Measurements from ENCODE around the gene B3GNT7. TPM values are rescaled to one million over a fixed set of nuclear protein-coding genes. Genes with fewer than 3 reads are reported as not detected.

Gene B3GNT7
- total RNA-seq, 2 experiments from 2014 or later = 0.38 to 0.89 TPM

GRCh38 chr2:231382116-231382515 lies 13.4 kb upstream of the B3GNT7 start:
- Histone ChIP-seq H3K36me3 (ENCODE audit: insufficient read depth, low read length) (no peaks in the 10 kb centered on the region), H3K9me3 (ENCODE audit: control insufficient read depth in 1 of 2, insufficient read depth in 1 of 2, low read length in 2 of 2) (peaks cover 3 to 31% of the 10 kb centered on the region in 2 experiments), H3K4me1 (ENCODE audit: insufficient read depth, low read length) (no peaks in the 10 kb centered on the region), H3K27me3 (ENCODE audit: control insufficient read depth in 1 of 2, insufficient read depth in 2 of 2, low read length in 2 of 2) (no peaks in the 10 kb centered on the region), H3K4me3 (ENCODE audit: low read length) (no peak overlapping the region), H3K27ac (ENCODE audit: low read depth in 1 of 2, low read length in 2 of 2) (no peak overlapping the region)
- CTCF ChIA-PET = no interaction called here
- Mint-ChIP-seq H3K27me3 (peaks cover 1% of the 10 kb centered on the region), H3K36me3 (ENCODE audit: low read depth) (no peaks in the 10 kb centered on the region), H3K4me3 (no peak overlapping the region), H3K9me3 (peaks cover 7% of the 10 kb centered on the region), H3K27ac (no peak overlapping the region), H3K4me1 (ENCODE audit: low read depth) (no peaks in the 10 kb centered on the region)
- TF ChIP-seq CTCF (IDR thresholded peaks at IDR 0.05) = no peak
- intact Hi-C loops (cut with DNase I, micrococcal nuclease) = no loop called here
- POLR2A ChIA-PET = no interaction called here
- DNase-seq (no peak), ATAC-seq (ENCODE audit: poor library complexity) (no peak)

GRCh38 chr2:231383416-231384108 lies 11.9 kb upstream of the B3GNT7 start:
- Mint-ChIP-seq H3K36me3 (ENCODE audit: low read depth) (no peaks in the 10 kb centered on the region), H3K4me3 (no peak overlapping the region), H3K27me3 (no peaks in the 10 kb centered on the region), H3K27ac (no peak overlapping the region), H3K4me1 (ENCODE audit: low read depth) (no peaks in the 10 kb centered on the region), H3K9me3 (peaks cover 7% of the 10 kb centered on the region)
- Histone ChIP-seq H3K4me3 (ENCODE audit: low read length) (no peak overlapping the region), H3K9me3 (ENCODE audit: control insufficient read depth in 1 of 2, insufficient read depth in 1 of 2, low read length in 2 of 2) (peaks cover 3 to 35% of the 10 kb centered on the region in 2 experiments), H3K4me1 (ENCODE audit: insufficient read depth, low read length) (no peaks in the 10 kb centered on the region), H3K27ac (ENCODE audit: low read depth in 1 of 2, low read length in 2 of 2) (no peak overlapping the region), H3K27me3 (ENCODE audit: control insufficient read depth in 1 of 2, insufficient read depth in 2 of 2, low read length in 2 of 2) (no peaks in the 10 kb centered on the region), H3K36me3 (ENCODE audit: insufficient read depth, low read length) (no peaks in the 10 kb centered on the region)
- ChIA-PET CTCF (no interaction called here), POLR2A (no interaction called here)
- DNase-seq (no peak), ATAC-seq (ENCODE audit: poor library complexity) (no peak)
- no peak for TF ChIP-seq CTCF (IDR thresholded peaks at IDR 0.05)
- intact Hi-C loops (cut with DNase I, micrococcal nuclease) = no loop called here

- no peak for DNase-seq
- Histone ChIP-seq H3K4me1 (ENCODE audit: insufficient read depth, low read length) (no peaks in the 10 kb centered on the region), H3K27me3 (ENCODE audit: control insufficient read depth in 1 of 2, insufficient read depth in 2 of 2, low read length in 2 of 2) (no peaks in the 10 kb centered on the region), H3K4me3 (ENCODE audit: low read length) (no peak overlapping the region), H3K36me3 (ENCODE audit: insufficient read depth, low read length) (no peaks in the 10 kb centered on the region), H3K9me3 (ENCODE audit: control insufficient read depth in 1 of 2, insufficient read depth in 1 of 2, low read length in 2 of 2) (peaks cover 3 to 36% of the 10 kb centered on the region in 2 experiments), H3K27ac (ENCODE audit: low read depth in 1 of 2, low read length in 2 of 2) (no peak overlapping the region)
- Mint-ChIP-seq H3K27me3 (no peaks in the 10 kb centered on the region), H3K4me1 (ENCODE audit: low read depth) (no peaks in the 10 kb centered on the region), H3K9me3 (peaks cover 7% of the 10 kb centered on the region), H3K36me3 (ENCODE audit: low read depth) (no peaks in the 10 kb centered on the region), H3K27ac (no peak overlapping the region), H3K4me3 (no peak overlapping the region)
- TF ChIP-seq CTCF (IDR thresholded peaks at IDR 0.05) = no peak
- ATAC-seq (ENCODE audit: poor library complexity) = no peak
- intact Hi-C loops (cut with DNase I, micrococcal nuclease) = no loop called here
- ChIA-PET CTCF (no interaction called here), POLR2A (no interaction called here)
Observed at GRCh38 chr2:231384109-231384435, 11.4 kb upstream of the B3GNT7 start.

All from CD4-positive, alpha-beta T cell (primary cell).